H54 (cell line): ENCODE measurements around the gene CELF4.

ENCODE experiments used
- DNase-seq: peaks from one replicate; pipeline ENCODE4 v3.0.0; 2011; ENCODE audit warnings: low spot score, mixed read lengths; ENCODE audit not compliant: insufficient read length
- FAIRE-seq: peaks from 3 replicates; lab custom pipeline; 2011; peaks lifted over from hg19 to GRCh38; lab: Jason Lieb, UNC
- POLR2A ChIP-seq: IDR thresholded peaks from 2 replicates; pipeline ENCODE4 v1.6.1; 2011; ENCODE audit warnings: low read depth, mild to moderate bottlenecking, low read length

CELF4 gene

GRCh38 chr18:37318360-37319355, 246.9 kb downstream of the CELF4 start:
- DNase-seq (no peak), FAIRE-seq (no peak)
- TF ChIP-seq POLR2A = no peak

- FAIRE-seq (no peak), DNase-seq (no peak)
- TF ChIP-seq POLR2A = no peak
Observed at GRCh38 chr18:37317486-37317885, 248.1 kb downstream of the CELF4 start.

- TF ChIP-seq POLR2A = no peak
- DNase-seq (no peak), FAIRE-seq (no peak)
Observed at GRCh38 chr18:37316468-37316867, 249.1 kb downstream of the CELF4 start.

GRCh38 chr18:37315935-37316334, 249.7 kb downstream of the CELF4 start:
- DNase-seq = no peak
- FAIRE-seq = no peak
- TF ChIP-seq POLR2A = no peak

- DNase-seq (no peak), FAIRE-seq (no peak)
- no peak for TF ChIP-seq POLR2A
Observed at GRCh38 chr18:37314534-37314933, 251.1 kb downstream of the CELF4 start.

GRCh38 chr18:37313624-37314023, 252.0 kb downstream of the CELF4 start:
- FAIRE-seq (no peak), DNase-seq (no peak)
- no peak for TF ChIP-seq POLR2A

- TF ChIP-seq POLR2A = no peak
- no peak for FAIRE-seq
Observed at GRCh38 chr18:37309861-37310260, 255.7 kb downstream of the CELF4 start.

GRCh38 chr18:37309059-37309458, 256.5 kb downstream of the CELF4 start:
- no peak for TF ChIP-seq POLR2A
- DNase-seq (no peak), FAIRE-seq (no peak)

More at GRCh38 chr18:37309861-37310260, 255.7 kb downstream of the CELF4 start:
- no peak for DNase-seq

- TF ChIP-seq POLR2A = no peak
- no peak for FAIRE-seq
Observed at GRCh38 chr18:37307181-37307580, 258.4 kb downstream of the CELF4 start.

GRCh38 chr18:37306432-37306831, 259.2 kb downstream of the CELF4 start:
- TF ChIP-seq POLR2A = no peak
- DNase-seq (no peak), FAIRE-seq (no peak)

More at GRCh38 chr18:37307181-37307580, 258.4 kb downstream of the CELF4 start:
- no peak for DNase-seq

GRCh38 chr18:37305066-37305465, 260.5 kb downstream of the CELF4 start:
- no peak for FAIRE-seq

GRCh38 chr18:37304012-37304680, 261.5 kb downstream of the CELF4 start:
- TF ChIP-seq POLR2A = no peak
- DNase-seq (no peak), FAIRE-seq (no peak)

More at GRCh38 chr18:37305066-37305465, 260.5 kb downstream of the CELF4 start:
- no peak for DNase-seq
- no peak for TF ChIP-seq POLR2A

- DNase-seq = no peak
Observed at GRCh38 chr18:37303009-37303408, 262.6 kb downstream of the CELF4 start.

GRCh38 chr18:37302519-37302918, 263.1 kb downstream of the CELF4 start:
- FAIRE-seq (no peak), DNase-seq (no peak)
- no peak for TF ChIP-seq POLR2A

More at GRCh38 chr18:37303009-37303408, 262.6 kb downstream of the CELF4 start:
- no peak for TF ChIP-seq POLR2A
- FAIRE-seq = no peak
